ENCODE measurements around the gene BTF3.
A peak's percentile ranks its signal among the peaks of the same experiment; 100 is the strongest.
"Not testable (repeated sequence)": the region's sequence is repeated elsewhere in the genome, so short reads cannot be mapped to it uniquely, and the experiment has no call there.

BTF3 gene

DNA sequence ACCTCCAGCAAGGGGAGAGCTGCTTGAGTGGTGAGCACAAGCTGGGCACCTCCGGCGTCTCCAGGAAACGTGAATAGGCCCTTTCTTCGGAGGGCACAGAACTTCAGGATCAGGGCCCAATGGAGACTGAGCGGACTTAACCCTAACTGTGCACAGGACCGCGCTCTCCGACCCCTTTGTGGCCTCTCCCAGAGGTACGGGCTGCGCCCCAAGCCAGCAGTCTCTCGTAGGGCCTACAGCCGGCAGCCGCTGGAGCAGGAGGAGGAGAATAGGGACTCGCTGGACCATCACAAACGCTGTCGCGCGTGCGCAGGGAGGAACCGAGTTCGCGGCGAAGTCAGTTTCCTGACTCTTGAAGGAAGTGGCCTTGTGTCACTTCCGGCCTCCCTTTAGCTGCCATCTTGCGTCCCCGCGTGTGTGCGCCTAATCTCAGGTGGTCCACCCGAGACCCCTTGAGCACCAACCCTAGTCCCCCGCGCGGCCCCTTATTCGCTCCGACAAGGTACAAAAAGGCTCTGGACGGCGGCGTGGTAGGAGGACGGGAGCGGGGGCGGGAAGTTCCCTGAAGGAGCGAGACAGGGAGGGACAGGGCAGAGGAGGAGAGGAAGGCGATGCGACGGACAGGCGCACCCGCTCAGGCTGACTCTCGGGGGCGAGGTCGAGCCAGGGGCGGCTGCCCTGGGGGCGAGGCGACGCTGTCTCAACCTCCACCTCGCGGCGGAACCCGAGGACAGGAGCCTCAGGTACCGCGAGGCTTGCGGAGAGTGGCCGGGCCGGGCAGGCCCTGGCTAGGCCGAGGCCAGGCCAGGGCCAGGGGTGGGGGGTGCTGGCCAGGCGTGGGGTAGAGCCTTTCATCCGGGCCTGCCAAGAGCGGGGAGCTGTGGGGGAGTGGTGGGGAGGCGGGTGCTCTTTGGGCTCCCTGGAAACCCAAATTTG, at the start of gene BTF3:
TSS of gene BTF3 (plus strand) at position 386 of the 936 bp plus-strand sequence. CDS start at position 612, 226 bp downstream.
- DNase-seq (ENCODE audit: low read depth): peak; percentile 96

DNA sequence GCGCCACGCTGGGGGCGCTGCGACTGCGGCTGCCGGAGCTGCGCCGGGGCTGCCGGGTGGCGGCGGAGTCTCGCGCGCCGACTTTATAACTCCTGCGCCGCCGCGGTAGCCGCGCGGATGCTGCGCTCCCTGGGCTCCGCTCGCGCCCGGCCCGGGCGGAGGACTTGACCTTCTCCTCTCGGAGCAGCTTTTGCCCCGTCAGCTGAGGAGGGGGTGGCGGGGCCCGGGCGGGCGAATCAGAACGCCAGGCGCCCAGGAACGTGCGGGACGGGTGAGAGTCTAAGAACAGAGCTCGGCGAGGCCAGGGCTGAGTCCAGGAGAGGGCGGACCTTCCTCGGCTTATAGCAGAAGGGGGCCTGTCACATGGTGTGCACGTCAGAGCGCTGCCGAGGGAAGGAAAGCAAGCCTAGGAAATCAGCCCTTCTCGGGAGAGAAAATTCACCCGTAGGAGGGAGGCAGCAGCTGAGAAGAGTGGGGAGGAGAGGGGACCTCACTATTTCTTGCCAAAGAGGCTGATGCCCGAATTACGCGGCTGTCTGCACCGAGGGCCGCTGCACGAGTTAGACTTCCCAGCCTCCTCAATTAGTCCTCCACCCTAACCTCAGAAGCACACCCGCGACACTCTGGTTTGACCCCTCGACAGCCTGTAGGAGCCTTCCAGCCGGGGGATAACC, 49.6 kb upstream of the BTF3 start, which contains the start of gene FOXD1:
TSS of gene FOXD1 (minus strand) at position 315 of the 674 bp plus-strand sequence. CDS start 415 bp downstream, outside the sequence.
- DNase-seq (ENCODE audit: low read depth): peak; percentile 89

GRCh38 chr5:73450137-73450536, 48.1 kb upstream of the BTF3 start:
- no peak for DNase-seq (ENCODE audit: low read depth)

DNA sequence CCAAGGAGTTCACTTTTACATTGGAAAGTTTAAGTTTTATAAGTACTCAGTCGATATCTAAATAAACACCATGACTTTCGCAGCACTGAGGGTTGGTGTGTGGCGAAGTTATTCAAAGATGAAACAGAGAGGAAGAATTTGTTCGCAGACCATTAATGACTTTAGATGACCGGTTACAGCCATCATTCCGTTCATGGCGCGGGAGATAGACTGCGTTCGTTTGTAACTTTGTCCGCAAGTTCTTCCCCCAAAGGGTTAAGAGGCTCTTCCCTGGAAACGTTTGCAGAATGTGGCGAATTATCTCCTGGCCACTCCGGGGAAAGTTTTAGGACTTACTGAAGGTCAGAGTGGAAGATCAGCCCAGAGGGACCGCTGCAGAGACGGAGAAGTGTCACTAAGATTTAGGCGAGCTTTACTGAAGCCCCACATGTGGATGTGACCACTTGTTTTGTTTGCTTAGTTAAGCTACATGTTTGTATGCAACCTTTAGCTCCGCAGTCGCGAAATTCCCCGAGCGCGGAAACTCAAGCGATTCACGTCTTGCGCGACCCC, 47.5 kb upstream of the BTF3 start:
- peak; percentile 17 for DNase-seq (ENCODE audit: low read depth)

DNA sequence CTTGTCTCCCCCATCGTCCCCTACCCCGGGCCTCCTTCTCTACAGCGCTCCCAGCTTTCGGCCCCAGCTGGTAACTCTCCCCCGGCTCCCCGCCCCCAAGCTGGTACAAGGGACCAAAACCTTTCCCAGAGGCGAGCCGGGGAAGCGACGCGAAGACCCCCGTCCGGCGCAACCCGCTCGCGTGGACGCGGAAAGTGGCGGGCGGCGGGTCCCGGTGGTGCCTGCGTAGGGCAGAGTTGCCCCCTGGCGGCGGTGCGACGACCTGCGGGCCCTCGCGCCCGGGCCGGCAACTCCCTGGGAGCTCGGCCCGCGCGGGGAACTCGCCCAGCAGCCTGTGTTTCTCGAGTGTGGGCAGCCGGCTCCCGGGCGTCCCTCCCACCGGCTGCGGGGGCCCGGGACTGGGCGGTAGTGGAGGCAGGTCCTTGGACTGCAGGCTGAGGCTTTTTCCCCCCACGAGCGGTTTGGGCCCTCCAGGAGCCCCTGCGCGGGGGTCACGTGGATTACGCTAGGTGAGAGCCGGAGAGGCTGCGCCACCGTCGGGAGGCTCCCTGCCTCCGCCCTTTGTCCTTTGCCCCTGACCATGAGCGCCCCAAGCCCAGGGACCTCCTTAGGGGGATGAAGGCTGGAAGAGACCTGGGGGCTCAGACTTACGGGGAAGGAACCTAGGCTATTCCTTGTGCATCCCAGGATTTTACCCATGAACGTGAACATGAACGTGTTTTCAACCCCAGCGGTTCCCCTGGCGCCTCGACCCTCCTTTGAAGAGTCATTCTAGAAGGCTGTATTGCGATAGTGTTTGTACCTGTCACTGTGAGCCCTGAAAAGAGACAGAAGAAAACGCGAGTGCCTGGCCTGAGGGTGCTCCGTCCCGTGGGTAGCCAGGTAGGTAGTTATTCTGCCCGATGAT, 46.8 kb upstream of the BTF3 start:
- DNase-seq (ENCODE audit: low read depth): peak; percentile 32

DNA sequence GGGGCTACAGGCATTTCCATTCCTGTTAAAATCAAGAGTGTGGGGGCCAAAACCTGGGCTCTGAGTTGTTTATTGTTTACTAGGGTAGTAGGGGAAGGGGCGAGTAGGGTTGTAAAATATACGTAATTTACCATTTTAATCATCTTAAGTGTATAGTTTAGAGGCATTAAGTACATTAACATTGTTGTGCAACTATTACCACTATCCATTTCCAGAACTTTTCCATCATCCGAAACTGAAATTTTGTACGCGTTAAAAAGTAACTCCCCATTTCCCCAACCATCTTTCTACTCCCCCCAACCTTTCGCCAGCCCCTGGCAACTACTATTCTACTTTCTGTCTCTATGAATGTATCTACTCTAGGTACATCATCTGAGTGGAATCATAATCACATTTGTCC, 46.0 kb upstream of the BTF3 start:
- DNase-seq (ENCODE audit: low read depth): no peak

DNA sequence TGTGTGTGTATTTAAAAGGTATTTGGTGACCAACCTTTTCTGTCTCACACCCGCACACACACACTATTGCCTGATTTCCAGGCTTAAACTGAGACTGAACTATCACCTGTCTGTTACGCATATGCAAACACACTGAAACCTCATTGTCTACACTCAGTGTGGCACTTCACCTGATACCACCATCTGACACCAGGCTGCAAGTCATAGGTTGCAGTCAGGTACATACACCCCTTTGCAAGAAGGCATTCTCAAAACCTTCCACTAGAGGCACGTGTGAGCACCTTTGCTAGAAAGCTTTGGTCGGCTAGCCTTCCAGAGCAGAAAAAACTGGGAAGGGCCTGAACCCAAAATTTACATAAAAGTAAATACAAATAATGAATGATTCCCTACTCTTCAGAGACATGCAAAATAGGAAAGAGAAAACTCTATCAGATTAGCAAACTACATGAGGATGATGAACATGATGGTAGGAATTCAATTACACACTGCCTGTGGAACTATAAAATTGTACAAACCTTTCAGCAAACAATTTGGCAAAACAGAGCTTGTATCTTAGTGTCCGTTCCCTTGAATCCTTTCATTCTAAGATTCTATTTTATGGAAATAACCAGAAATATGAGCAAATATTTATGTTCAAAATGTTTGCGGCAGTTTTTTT, 43.7 kb upstream of the BTF3 start:
- DNase-seq (ENCODE audit: low read depth): peak; percentile 56

- DNase-seq (ENCODE audit: low read depth): not testable (repeated sequence)
Measured at GRCh38 chr5:73456462-73456861, 41.8 kb upstream of the BTF3 start.

GRCh38 chr5:73459366-73459765, 38.9 kb upstream of the BTF3 start:
- DNase-seq (ENCODE audit: low read depth): no peak

GRCh38 chr5:73460133-73460532, 38.1 kb upstream of the BTF3 start:
- no peak for DNase-seq (ENCODE audit: low read depth)

DNA sequence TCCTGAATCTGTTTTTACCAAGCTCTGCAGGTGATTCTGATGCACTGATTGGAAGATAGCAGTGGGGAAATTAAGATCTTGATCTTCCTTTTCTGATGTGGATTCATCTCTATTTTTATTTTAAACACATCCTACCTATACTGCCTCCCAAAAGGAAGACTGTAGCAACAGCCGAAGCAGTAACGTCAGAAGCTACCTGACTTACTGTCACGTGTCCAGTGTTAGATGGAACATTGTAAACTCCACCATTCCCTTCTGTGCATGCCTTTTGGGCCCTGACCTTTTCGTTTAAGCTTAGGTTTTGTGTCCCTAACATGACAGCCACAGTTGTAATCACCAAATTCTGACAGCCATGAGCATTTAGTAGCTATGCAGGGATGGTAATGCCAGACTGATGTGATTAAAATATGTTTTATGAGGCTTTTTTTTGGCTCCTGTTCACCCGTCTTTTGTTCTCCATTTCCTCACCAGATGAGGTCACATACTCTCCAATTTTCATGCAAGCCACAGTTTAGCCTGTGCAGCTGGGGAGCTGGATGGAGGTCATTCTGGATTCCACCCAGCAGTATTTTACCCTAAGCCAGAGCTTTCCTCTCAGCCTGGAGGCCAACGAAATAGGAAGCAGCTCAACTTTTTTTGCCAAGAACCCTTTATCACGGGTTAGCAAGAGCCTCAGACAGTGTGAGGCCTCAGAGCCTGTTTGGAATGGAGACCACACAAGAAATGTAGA, 34.1 kb upstream of the BTF3 start:
- no peak for DNase-seq (ENCODE audit: low read depth)

DNA sequence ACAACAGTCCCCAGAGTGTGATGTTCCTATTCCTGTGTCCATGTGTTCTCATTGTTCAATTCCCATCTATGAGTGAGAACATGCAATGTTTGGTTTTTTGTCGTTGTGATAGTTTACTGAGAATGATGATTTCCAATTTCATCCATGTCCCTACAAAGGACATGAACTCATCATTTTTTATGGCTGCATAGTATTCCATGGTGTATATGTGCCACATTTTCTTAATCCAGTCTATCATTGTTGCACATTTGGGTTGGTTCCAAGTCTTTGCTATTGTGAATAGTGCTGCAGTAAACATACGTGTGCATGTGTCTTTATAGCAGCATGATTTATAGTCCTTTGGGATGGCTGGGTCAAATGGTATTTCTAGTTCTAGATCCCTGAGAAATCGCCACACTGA, 29.6 kb upstream of the BTF3 start:
- DNase-seq (ENCODE audit: low read depth): not testable (repeated sequence)

GRCh38 chr5:73469878-73470277, 28.4 kb upstream of the BTF3 start:
- DNase-seq (ENCODE audit: low read depth): no peak

DNA sequence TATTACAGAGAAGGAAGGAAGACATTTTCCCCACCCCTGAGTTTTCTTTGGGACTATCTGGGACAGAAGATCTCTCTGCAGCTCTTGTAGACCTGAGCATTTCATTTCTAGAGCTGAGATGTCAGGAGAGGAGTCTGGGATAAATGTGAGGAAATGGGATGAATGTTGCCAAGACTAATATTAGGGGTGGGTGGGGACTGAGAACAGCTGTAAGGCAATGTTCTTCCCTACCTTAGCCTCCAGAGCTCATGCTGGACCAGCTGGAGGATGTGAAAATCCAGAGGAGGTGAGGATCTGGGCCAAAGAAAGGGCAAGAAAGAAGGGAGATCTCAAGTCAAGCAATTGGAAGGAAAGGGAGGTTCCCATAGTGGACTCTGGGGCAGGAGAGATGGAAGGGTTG, 26.6 kb upstream of the BTF3 start:
- DNase-seq (ENCODE audit: low read depth): no peak

GRCh38 chr5:73472116-73472515, 26.1 kb upstream of the BTF3 start:
- no peak for DNase-seq (ENCODE audit: low read depth)

DNA sequence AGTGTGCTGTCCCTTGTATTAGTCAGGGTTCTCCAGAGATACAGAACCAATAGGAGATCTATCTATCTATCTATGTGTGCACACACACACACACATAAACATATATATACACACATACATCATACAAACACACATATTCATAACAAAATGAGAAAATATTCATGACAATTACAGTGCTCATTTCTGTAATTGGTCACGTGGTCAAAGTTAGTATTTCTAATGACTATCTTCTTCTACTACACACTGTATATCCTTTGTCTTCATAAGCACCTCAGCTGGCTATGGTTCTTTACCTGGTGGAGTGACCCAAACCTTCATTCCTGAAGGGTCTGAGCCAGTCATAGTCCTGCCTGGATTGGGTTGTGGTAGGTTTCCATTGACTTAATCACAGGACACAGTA, 17.7 kb upstream of the BTF3 start:
- DNase-seq (ENCODE audit: low read depth): no peak

DNA sequence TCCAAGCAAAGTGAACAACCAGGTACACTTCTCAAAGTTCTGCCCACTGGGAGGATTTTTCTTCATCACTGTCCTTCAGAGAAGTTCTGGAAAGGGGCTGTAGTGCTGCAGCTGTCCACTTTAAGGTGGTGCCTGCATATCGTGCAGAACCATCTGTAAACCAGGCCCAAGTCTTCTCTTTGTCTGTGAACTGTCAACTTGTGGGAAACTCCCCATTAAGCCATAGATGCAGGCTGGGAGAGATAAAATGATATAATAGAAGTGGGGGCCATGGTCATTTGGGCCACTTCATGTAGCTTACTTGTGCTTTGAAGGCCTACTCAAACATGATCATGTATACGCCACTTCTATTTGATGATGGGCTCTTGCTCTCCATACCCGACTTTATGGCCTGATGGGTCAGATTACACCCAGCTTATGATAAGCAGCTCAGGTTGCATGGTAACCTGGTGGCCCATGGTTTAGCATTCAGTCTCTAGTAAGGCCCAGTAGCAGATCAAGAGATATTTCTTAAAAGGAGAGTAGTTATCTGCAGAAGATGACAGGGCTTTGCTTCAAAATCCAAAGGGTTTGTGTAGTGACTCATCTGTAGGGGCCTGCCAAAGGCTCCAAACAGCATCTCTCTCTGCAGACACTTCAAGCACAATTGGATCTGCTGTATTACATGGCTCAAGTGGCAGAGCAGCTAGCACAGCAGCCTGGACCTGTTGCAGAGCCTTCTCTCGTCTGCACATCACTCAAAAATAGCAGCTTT, 15.7 kb upstream of the BTF3 start:
- DNase-seq (ENCODE audit: low read depth): peak; percentile 30

DNA sequence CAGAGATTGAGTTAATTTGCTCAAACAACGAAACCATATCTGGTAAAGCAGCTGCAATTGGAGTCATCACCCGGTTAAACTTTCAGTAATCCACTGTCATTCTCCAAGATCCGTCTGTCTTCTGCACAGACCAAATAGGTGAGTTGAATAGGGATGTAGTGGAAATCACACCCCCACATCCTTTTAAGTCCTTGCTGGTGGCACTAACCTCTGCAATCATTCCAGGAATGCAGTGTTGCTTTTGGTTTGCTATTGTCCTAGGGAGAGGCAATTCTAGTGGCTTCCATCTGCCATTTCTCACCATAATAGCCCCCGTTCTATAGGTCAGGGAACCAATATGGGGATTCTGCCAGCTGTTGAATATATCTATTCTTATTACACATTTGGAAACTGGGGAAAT, 14.6 kb upstream of the BTF3 start:
- no peak for DNase-seq (ENCODE audit: low read depth)

GRCh38 chr5:73484511-73484910, 13.7 kb upstream of the BTF3 start:
- DNase-seq (ENCODE audit: low read depth): no peak

- peak; percentile 21 for DNase-seq (ENCODE audit: low read depth)
Measured at GRCh38 chr5:73485715-73486114, 12.5 kb upstream of the BTF3 start.

All from amniotic epithelial cell (primary cell).